Astrocyte (in vitro differentiated cells and primary cell): Measurements from ENCODE around the gene HDAC11.

Experiments used
- EZH2 ChIP-seq: IDR thresholded peaks from 2 replicates; pipeline ENCODE4 v1.6.1; 2012; ENCODE audit warnings: mild to moderate bottlenecking, low read length, inconsistent platforms; ENCODE audit not compliant: insufficient read depth
- TF ChIP-seq, protein P1 (sequence below): IDR thresholded peaks from 2 replicates; pipeline ENCODE4 v1.5.1; 2011; ENCODE audit warnings: low read depth, mild to moderate bottlenecking, inconsistent platforms, low read length, moderate library complexity; ENCODE audit not compliant: insufficient read depth

DNA sequence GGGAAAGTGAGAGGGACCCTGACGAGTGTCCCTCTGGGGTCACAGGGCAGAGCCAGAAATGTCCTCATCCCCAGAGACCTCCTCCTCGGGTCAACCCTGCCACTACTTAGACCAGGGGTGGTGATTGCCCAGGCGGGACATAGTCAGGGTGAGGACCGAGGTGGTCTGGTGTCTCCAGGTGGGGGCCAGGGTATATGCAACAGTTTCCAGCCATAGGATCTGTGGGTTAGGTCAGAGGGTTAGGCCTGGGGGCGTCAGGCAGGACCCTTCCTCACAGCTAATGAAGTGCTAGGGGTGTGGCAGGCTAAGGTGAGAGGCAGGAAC lies 46.5 kb downstream of the HDAC11 start:
- TF ChIP-seq, protein P1, sequence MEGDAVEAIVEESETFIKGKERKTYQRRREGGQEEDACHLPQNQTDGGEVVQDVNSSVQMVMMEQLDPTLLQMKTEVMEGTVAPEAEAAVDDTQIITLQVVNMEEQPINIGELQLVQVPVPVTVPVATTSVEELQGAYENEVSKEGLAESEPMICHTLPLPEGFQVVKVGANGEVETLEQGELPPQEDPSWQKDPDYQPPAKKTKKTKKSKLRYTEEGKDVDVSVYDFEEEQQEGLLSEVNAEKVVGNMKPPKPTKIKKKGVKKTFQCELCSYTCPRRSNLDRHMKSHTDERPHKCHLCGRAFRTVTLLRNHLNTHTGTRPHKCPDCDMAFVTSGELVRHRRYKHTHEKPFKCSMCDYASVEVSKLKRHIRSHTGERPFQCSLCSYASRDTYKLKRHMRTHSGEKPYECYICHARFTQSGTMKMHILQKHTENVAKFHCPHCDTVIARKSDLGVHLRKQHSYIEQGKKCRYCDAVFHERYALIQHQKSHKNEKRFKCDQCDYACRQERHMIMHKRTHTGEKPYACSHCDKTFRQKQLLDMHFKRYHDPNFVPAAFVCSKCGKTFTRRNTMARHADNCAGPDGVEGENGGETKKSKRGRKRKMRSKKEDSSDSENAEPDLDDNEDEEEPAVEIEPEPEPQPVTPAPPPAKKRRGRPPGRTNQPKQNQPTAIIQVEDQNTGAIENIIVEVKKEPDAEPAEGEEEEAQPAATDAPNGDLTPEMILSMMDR, result no peak
- no peak for TF ChIP-seq EZH2
